Natural killer cell (primary cell): ENCODE results near the gene ST6GALNAC3. TPM values are rescaled to one million over a fixed set of nuclear protein-coding genes. Genes with fewer than 3 reads are reported as not detected.

Experiments used
- ATAC-seq, 3 donors: fragments of 150-1000 bp in 2 of 3; fragments of 200-7000 bp in 1 of 3; cut with Tn5 transposase; 1 replicate in 1 of 3; 2 replicates in 2 of 3; pipeline ENCODE4 v1.10.0; 2021; ENCODE audit warnings: mild to moderate bottlenecking in 2 of 3, moderate library complexity in 2 of 3
- DNase-seq, 2 donors: peaks; one replicate each; pipeline versions ENCODE4 v3.0.0 to v3.0.0-alpha.2; 2013 to 2021; ENCODE audit warnings: mixed read lengths in 1 of 2
- H3K27ac ChIP-seq: one replicate; pipeline ENCODE4 v1.5.1; 2013; ENCODE audit warnings: mild to moderate bottlenecking, low read length
- H3K27me3 ChIP-seq: one replicate; pipeline ENCODE4 v1.6.1; 2013; ENCODE audit warnings: low read length; ENCODE audit not compliant: control insufficient read depth, insufficient read depth
- H3K36me3 ChIP-seq: one replicate; pipeline ENCODE4 v1.6.1; 2013; ENCODE audit warnings: low read length; ENCODE audit not compliant: control insufficient read depth, insufficient read depth
- H3K4me1 ChIP-seq: one replicate; pipeline ENCODE4 v1.6.1; 2013; ENCODE audit warnings: low read length; ENCODE audit not compliant: control insufficient read depth, insufficient read depth
- H3K4me3 ChIP-seq: one replicate; pipeline ENCODE4 v1.5.1; 2013; ENCODE audit warnings: low read length
- H3K9me3 ChIP-seq: one replicate; pipeline ENCODE4 v1.6.1; 2013; ENCODE audit warnings: low read length; ENCODE audit not compliant: control insufficient read depth, insufficient read depth
- H3K27ac Mint-ChIP-seq, 2 donors: one replicate each; pipeline ENCODE4 v1.8.0; 2022; ENCODE audit warnings: mild to moderate bottlenecking in 2 of 2, mixed read lengths in 2 of 2, moderate library complexity in 1 of 2
- H3K27me3 Mint-ChIP-seq, 2 donors: one replicate each; pipeline ENCODE4 v1.8.0; 2022; ENCODE audit warnings: low read depth in 2 of 2, mixed read lengths in 2 of 2
- H3K36me3 Mint-ChIP-seq: one replicate; pipeline ENCODE4 v1.8.0; 2022; ENCODE audit warnings: mixed read lengths
- H3K4me1 Mint-ChIP-seq, 2 donors: one replicate each; pipeline ENCODE4 v1.8.0; 2022; ENCODE audit warnings: mixed read lengths in 2 of 2
- H3K4me3 Mint-ChIP-seq: one replicate; pipeline ENCODE4 v1.8.0; 2022; ENCODE audit warnings: mild to moderate bottlenecking, moderate library complexity, mixed read lengths
- H3K9me3 Mint-ChIP-seq, 2 donors: one replicate each; pipeline ENCODE4 v1.8.0; 2022; ENCODE audit warnings: mixed read lengths in 2 of 2
- CTCF ChIP-seq: fragments of 200-600 bp; IDR thresholded peaks from one replicate; pipeline ENCODE4 v1.8.0; 2022; ENCODE audit warnings: antibody characterized with exemption
- WGBS: methylation state at CpG from one replicate; pipeline ENCODE4 v1.1.7; 2013; ENCODE audit warnings: missing lambda C conversion rate; ENCODE audit not compliant: insufficient coverage; 5-methylcytosine and 5-hydroxymethylcytosine counted together
- intact Hi-C: fragments of 100-400 bp; cut with micrococcal nuclease; formaldehyde crosslinking; loops from one replicate; pipeline ENCODE4 v1.14.2; 2022
- total RNA-seq, 4 donors: library from RNA; stranded (reverse); fragments of 120-200 nt in 1 of 4; gene quantifications; one replicate each; pipeline versions ENCODE4 v1.2.3 to v1.2.4, GENCODE V29; 2013 to 2022

ST6GALNAC3 gene
- total RNA-seq, 3 donors from 2014 or later (not counting 1 experiment from before 2014, with no cell fraction given), result not detected

- Histone ChIP-seq H3K27me3 (peaks cover 3% of the 10 kb centered on the region), H3K9me3 (no peaks in the 10 kb centered on the region), H3K36me3 (no peaks in the 10 kb centered on the region), H3K27ac (no peak overlapping the region), H3K4me3 (no peak overlapping the region), H3K4me1 (no peaks in the 10 kb centered on the region)
- ATAC-seq, result no peak
- peaks cover 11 to 26% of the 10 kb centered on the region in 2 donors for H3K27me3 Mint-ChIP-seq
- H3K4me1 Mint-ChIP-seq, result peaks cover 0 to under 1% of the 10 kb centered on the region in 2 donors
- TF ChIP-seq CTCF, result no peak
- WGBS, result 90% methylated on average over 1 of the region's 1 CpG
- no peaks in the 10 kb centered on the region for H3K36me3 Mint-ChIP-seq
- DNase-seq, result no peak
- no peak overlapping the region for H3K27ac Mint-ChIP-seq
- intact Hi-C loops, result no loop called here
- no peaks in the 10 kb centered on the region for H3K9me3 Mint-ChIP-seq
- no peak overlapping the region for H3K4me3 Mint-ChIP-seq
Observed at GRCh38 chr1:76068542-76068941, 6.0 kb upstream of the ST6GALNAC3 start.

GRCh38 chr1:76068953-76069561 is 5.5 kb upstream of the ST6GALNAC3 start:
- no peaks in the 10 kb centered on the region for H3K36me3 ChIP-seq
- Mint-ChIP-seq H3K27me3 (peaks cover 8 to 21% of the 10 kb centered on the region in 2 donors), H3K4me1 (peaks cover 3 to 5% of the 10 kb centered on the region in 2 donors), H3K36me3 (no peaks in the 10 kb centered on the region), H3K9me3 (no peaks in the 10 kb centered on the region), H3K27ac (no peak overlapping the region), H3K4me3 (no peak overlapping the region)
- peaks cover 3% of the 10 kb centered on the region for H3K27me3 ChIP-seq
- WGBS, result 80% methylated on average over 3 of the region's 3 CpGs
- H3K4me1 ChIP-seq, result peaks cover under 1% of the 10 kb centered on the region
- TF ChIP-seq CTCF, result no peak
- intact Hi-C loops, result no loop called here
- H3K27ac ChIP-seq, result no peak overlapping the region
- no peak for DNase-seq
- ATAC-seq, result no peak
- H3K9me3 ChIP-seq, result no peaks in the 10 kb centered on the region
- H3K4me3 ChIP-seq, result no peak overlapping the region

- intact Hi-C loops, result no loop called here
- H3K4me1 Mint-ChIP-seq, result peaks cover 15 to 17% of the 10 kb centered on the region in 2 donors
Observed at GRCh38 chr1:76070538-76070937, 4.0 kb upstream of the ST6GALNAC3 start.

More at GRCh38 chr1:76070538-76070937, 4.0 kb upstream of the ST6GALNAC3 start:
- WGBS, result 87% methylated on average over 3 of the region's 3 CpGs
- peaks cover 3 to 16% of the 10 kb centered on the region in 2 donors for H3K27me3 Mint-ChIP-seq
- Histone ChIP-seq H3K4me1 (peaks cover 13% of the 10 kb centered on the region), H3K9me3 (no peaks in the 10 kb centered on the region), H3K27me3 (no peaks in the 10 kb centered on the region), H3K27ac (no peak overlapping the region), H3K36me3 (no peaks in the 10 kb centered on the region), H3K4me3 (no peak overlapping the region)
- DNase-seq, result no peak
- H3K9me3 Mint-ChIP-seq, result no peaks in the 10 kb centered on the region
- no peak for ATAC-seq
- H3K36me3 Mint-ChIP-seq, result no peaks in the 10 kb centered on the region
- no peak overlapping the region for H3K4me3 Mint-ChIP-seq
- no peak for TF ChIP-seq CTCF
- no peak overlapping the region for H3K27ac Mint-ChIP-seq
